ENCODE data around the gene MED25. TPM values are rescaled to one million over a fixed set of nuclear protein-coding genes. Genes with fewer than 3 reads are reported as not detected.

MED25 gene
- total RNA-seq, 2 experiments from 2014 or later: 35.7 to 38.7 TPM

- ATAC-seq (no peak), DNase-seq (no peak)
- peaks cover 11% of the 10 kb centered on the region for H3K36me3 Mint-ChIP-seq (ENCODE audit: low read depth)
- H3K4me3 Mint-ChIP-seq: no peak overlapping the region
- TF ChIP-seq CTCF (IDR thresholded peaks at IDR 0.05): no peak
- H3K4me1 Mint-ChIP-seq (ENCODE audit: low read depth): peaks cover 27% of the 10 kb centered on the region
- H3K27ac Mint-ChIP-seq: no peak overlapping the region
- H3K27me3 Mint-ChIP-seq: no peaks in the 10 kb centered on the region
- POLR2A ChIA-PET: interaction anchor here (1.7 to 6.5 kb wide), 2 partner anchors 11 to 43 kb away, joined by 6 to 64 read pairs; partner anchors contain the start of gene PNKP
- intact Hi-C loops (cut with micrococcal nuclease): no loop called here
- CTCF ChIA-PET: interaction anchor here (1.0 kb wide), 1 partner anchor 10 kb away, joined by 3 read pairs; no protein-coding TSS in a partner anchor
- H3K9me3 Mint-ChIP-seq: peaks cover 5% of the 10 kb centered on the region
These were observed 36.5 kb downstream of the MED25 start for GRCh38 chr19:49854378-49855263.

GRCh38 chr19:49855277-49855675, 37.2 kb downstream of the MED25 start:
- intact Hi-C loops (cut with micrococcal nuclease): no loop called here
- Mint-ChIP-seq H3K9me3 (no peaks in the 10 kb centered on the region), H3K4me3 (no peak overlapping the region), H3K36me3 (ENCODE audit: low read depth) (peaks cover 6% of the 10 kb centered on the region), H3K4me1 (ENCODE audit: low read depth) (peaks cover 21% of the 10 kb centered on the region), H3K27me3 (no peaks in the 10 kb centered on the region), H3K27ac (no peak overlapping the region)
- ATAC-seq (no peak), DNase-seq (no peak)
- ChIA-PET CTCF (no interaction called here), POLR2A (interaction anchor here (1.7 to 6.5 kb wide), 2 partner anchors 10 to 43 kb away, joined by 6 to 64 read pairs; partner anchors contain the start of gene PNKP)
- TF ChIP-seq CTCF (IDR thresholded peaks at IDR 0.05): no peak

- no peaks in the 10 kb centered on the region for H3K9me3 Mint-ChIP-seq
- no peak overlapping the region for H3K4me3 Mint-ChIP-seq
- peaks cover 19% of the 10 kb centered on the region for H3K4me1 Mint-ChIP-seq (ENCODE audit: low read depth)
- POLR2A ChIA-PET: interaction anchor here (1.7 to 6.5 kb wide), 2 partner anchors 9 to 44 kb away, joined by 6 to 64 read pairs; partner anchors contain the start of gene PNKP
- H3K27ac Mint-ChIP-seq: no peak overlapping the region
- peaks cover 6% of the 10 kb centered on the region for H3K36me3 Mint-ChIP-seq (ENCODE audit: low read depth)
- no peak for DNase-seq
- no peak for ATAC-seq
- no peaks in the 10 kb centered on the region for H3K27me3 Mint-ChIP-seq
- intact Hi-C loops (cut with micrococcal nuclease): no loop called here
- TF ChIP-seq CTCF (IDR thresholded peaks at IDR 0.05): no peak
- CTCF ChIA-PET: no interaction called here
These were observed 37.8 kb downstream of the MED25 start for GRCh38 chr19:49855676-49856573.

- peaks cover 6% of the 10 kb centered on the region for H3K36me3 Mint-ChIP-seq (ENCODE audit: low read depth)
- ChIA-PET CTCF (no interaction called here), POLR2A (interaction anchor here (6.5 kb wide), 1 partner anchor 9 kb away, joined by 64 read pairs; the partner anchor contains the start of gene PNKP)
- DNase-seq (no peak), ATAC-seq (no peak)
- intact Hi-C loops (cut with micrococcal nuclease): no loop called here
- H3K9me3 Mint-ChIP-seq: no peaks in the 10 kb centered on the region
- no peaks in the 10 kb centered on the region for H3K27me3 Mint-ChIP-seq
- no peak overlapping the region for H3K27ac Mint-ChIP-seq
- H3K4me3 Mint-ChIP-seq: no peak overlapping the region
- peaks cover 19% of the 10 kb centered on the region for H3K4me1 Mint-ChIP-seq (ENCODE audit: low read depth)
- TF ChIP-seq CTCF (IDR thresholded peaks at IDR 0.05): no peak
These were observed 38.5 kb downstream of the MED25 start for GRCh38 chr19:49856574-49857021.
